Choroid plexus epithelial cell (primary cell): Measurements from ENCODE around the gene LY6G6C.

Experiments
- DNase-seq: peaks from one replicate; pipeline ENCODE4 v3.0.0-alpha.2; 2010; ENCODE audit warnings: low read depth
- H3K4me3 ChIP-seq: 2 replicates; pipeline ENCODE4 v1.5.1; 2011; ENCODE audit warnings: low read depth, mild to moderate bottlenecking, control low read depth, low read length, moderate library complexity
- TF ChIP-seq, protein P1 (sequence below): conservative IDR thresholded peaks from 2 replicates; pipeline ENCODE4 v1.5.1; 2011; ENCODE audit warnings: low read depth, mild to moderate bottlenecking, control low read depth, inconsistent platforms, low read length, moderate library complexity

LY6G6C gene

DNA sequence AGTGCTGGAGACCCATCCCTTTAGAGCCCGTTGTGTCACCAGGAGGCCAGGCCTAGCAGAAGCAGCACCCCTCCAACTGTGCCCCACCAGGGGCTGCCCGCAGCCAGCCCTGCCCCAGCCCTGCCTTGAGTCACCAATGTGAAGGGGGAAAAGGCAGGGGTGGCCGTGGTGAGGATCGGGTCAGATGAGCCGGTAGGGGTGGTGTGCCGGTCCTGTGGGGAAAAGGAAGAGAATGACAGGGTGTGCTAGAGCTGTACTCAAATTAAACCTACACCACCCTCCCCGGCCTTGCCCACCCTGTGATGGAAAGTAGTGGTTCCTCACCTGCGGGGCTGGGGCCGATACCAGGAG lies 44.0 kb upstream of the LY6G6C start:
- TF ChIP-seq, protein P1, sequence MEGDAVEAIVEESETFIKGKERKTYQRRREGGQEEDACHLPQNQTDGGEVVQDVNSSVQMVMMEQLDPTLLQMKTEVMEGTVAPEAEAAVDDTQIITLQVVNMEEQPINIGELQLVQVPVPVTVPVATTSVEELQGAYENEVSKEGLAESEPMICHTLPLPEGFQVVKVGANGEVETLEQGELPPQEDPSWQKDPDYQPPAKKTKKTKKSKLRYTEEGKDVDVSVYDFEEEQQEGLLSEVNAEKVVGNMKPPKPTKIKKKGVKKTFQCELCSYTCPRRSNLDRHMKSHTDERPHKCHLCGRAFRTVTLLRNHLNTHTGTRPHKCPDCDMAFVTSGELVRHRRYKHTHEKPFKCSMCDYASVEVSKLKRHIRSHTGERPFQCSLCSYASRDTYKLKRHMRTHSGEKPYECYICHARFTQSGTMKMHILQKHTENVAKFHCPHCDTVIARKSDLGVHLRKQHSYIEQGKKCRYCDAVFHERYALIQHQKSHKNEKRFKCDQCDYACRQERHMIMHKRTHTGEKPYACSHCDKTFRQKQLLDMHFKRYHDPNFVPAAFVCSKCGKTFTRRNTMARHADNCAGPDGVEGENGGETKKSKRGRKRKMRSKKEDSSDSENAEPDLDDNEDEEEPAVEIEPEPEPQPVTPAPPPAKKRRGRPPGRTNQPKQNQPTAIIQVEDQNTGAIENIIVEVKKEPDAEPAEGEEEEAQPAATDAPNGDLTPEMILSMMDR, result no peak
- H3K4me3 ChIP-seq, result no peak overlapping the region
- DNase-seq, result no peak

DNA sequence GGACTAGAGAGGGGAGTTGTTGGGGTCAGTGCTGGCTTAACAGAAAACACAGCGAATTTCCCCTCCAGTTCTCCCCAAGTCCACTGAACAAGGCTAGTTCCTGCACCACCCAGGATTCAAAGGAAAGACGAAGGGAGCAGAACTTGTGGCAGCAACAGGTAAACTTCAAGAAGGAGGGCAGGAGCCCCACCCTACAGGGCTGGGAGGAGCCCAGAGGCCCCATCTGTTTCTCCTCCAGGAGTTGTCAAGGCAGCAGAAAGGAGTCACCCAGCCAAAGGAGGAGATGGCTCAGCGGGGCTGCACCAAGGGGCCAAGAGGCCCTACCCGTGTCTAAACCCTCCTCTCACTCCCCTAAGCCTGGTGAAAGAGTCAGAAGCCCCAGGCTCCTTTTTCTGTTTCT lies 42.7 kb upstream of the LY6G6C start:
- DNase-seq, result no peak
- H3K4me3 ChIP-seq, result no peak overlapping the region
- TF ChIP-seq, protein P1, result no peak

DNA sequence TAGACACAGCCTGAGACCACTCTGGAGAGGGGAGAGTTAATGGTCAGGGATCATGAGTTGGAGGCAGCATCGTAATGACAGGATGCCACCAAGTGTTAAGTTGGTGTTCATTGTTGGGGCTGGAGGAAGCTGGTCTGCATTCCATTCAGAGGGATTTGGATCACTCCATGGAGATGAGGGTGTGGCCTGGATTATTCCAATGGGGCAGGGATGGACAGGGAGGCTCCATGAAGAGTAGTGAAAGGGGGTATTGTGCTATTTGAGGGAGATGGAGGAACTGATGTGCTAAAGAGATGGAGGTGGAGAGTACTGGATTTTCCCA lies 42.0 kb upstream of the LY6G6C start:
- no peak overlapping the region for H3K4me3 ChIP-seq
- TF ChIP-seq, protein P1, result no peak
- DNase-seq, result no peak

DNA sequence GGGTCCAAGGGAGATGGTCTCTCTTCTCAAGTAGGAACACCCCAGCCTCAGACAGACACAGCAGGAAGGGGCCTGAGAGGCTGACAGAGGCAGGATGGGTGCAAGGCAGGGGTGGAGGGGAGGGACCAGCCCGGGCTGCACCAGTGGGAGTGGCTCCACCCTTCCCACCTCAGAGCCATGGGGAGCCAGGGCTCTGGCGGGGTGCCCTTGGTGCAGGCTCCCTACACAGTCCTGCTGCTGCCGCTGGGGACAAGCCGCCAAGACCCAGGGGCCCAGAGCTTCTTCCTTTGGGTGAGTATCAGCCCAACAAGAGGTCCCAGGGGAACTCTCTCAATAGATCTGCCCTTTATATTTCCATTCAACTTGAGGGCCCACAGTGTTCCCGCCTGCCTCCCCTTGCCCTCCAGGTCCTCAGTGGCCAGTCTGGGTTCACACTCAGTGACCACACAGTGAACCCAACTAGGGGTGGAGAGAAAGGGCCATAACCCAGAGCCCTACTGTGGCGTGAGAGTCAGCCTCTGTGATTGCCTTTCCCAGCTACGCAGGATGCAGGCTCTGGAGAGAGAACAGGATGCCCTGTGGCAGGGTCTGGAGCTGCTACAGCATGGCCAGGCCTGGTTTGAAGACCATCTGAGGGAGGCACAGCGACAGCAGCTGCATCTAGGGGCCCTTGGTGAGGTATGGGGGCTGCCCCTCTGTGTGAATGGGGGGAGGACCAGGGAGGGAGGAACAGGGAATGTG lies 41.5 kb upstream of the LY6G6C start:
- no peak overlapping the region for H3K4me3 ChIP-seq
- TF ChIP-seq, protein P1, result no peak
- no peak for DNase-seq

DNA sequence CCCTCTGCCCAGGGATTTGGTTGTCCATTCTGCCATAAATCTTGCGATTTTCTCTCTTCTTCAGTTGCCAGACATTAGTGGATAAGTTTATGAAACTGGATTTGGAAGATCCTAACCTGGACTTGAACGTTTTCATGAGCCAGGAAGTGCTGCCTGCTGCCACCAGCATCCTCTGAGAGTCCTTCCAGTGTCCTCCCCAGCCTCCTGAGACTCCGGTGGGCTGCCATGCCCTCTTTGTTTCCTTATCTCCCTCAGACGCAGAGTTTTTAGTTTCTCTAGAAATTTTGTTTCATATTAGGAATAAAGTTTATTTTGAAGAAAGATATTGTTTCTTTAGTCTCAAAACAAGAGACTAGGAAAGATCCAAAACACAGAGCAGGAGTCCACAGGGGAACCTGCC lies 40.8 kb upstream of the LY6G6C start, which contains the start of gene SAPCD1:
Gene SAPCD1, plus strand, starts transcription at position 301 of the 400 bp plus-strand sequence. CDS start 399 bp downstream, outside the sequence.
- TF ChIP-seq, protein P1, result no peak
- H3K4me3 ChIP-seq, result no peak within 1 kb of the TSS
- DNase-seq, result no peak

DNA sequence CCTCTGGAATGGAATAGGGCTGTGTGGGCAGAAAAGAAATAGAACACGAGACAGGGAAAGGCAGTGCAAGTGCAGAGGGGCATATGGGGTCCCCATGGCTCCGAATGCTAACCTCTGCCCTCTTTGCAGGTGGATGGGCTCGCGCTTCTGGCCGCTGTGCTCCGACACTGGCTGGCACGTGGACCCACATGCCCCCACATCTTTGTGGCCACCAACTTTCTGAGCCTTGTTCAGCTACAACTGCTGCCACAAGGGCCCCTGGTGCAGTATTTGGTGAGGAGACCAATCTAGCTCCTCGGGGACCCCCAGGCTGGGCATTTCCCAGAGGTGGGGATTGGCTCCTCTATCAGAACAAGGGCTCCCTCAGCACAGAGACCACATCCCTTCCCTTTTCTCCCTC lies 39.8 kb upstream of the LY6G6C start:
- no peak overlapping the region for H3K4me3 ChIP-seq
- DNase-seq, result no peak
- TF ChIP-seq, protein P1, result no peak

DNA sequence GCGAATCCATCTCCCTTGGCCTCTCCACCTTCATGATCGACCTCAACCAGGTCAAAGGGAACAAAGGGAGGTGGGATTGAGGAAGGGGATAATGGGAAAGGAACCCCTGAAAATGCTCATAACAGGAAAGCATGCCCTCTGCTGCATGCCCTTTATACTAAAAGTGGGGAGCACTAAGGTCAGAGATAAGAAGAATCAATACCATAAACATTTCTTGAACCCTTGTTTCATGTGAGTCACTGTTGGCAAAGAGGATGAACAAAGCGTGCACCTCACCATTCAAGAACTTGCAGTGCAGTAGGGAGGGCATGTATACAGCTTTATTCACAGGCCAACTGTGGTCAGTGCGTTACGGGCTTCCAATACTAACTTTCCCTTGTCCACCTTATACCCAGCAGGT lies 39.2 kb upstream of the LY6G6C start:
- TF ChIP-seq, protein P1, result no peak
- H3K4me3 ChIP-seq, result no peak overlapping the region
- no peak for DNase-seq
